Activated naive CD4-positive, alpha-beta T cell treated with anti-CD3 and anti-CD28 coated beads, Interleukin-2, amount 50 U/mL, for 24 hours (primary cell): ENCODE results near the gene SFXN1.

Source experiments
- H3K27ac Mint-ChIP-seq: one replicate; pipeline ENCODE4 v1.8.0; 2021; ENCODE audit warnings: mild to moderate bottlenecking, mixed read lengths
- H3K27me3 Mint-ChIP-seq: one replicate; pipeline ENCODE4 v1.8.0; 2021; ENCODE audit warnings: mixed read lengths
- H3K36me3 Mint-ChIP-seq: one replicate; pipeline ENCODE4 v1.8.0; 2021; ENCODE audit warnings: mixed read lengths
- H3K4me1 Mint-ChIP-seq: one replicate; pipeline ENCODE4 v1.8.0; 2021; ENCODE audit warnings: mixed read lengths
- H3K4me3 Mint-ChIP-seq: one replicate; pipeline ENCODE4 v1.8.0; 2021; ENCODE audit warnings: mild to moderate bottlenecking, mixed read lengths
- H3K9me3 Mint-ChIP-seq: one replicate; pipeline ENCODE4 v1.8.0; 2021; ENCODE audit warnings: mixed read lengths

Gene SFXN1

DNA sequence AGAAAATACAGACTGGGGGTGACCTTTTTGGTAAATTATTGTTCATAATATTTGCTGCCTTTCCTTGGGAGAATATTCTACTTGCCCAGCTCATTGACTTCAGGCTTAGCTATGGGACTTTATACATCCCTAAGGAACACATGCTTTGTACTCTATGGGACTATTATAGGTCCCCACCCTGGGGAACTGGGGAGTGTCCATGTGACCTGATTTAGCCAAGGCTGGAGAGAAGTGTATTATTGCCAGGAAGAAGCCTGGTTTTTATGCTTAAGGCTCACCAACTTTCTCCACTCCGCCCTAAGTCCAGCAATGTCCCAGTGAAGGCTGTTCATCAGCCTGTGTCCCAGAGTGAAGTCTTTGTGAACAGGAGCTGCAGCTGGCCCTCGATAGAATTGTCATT lies 17.8 kb upstream of the SFXN1 start:
- Mint-ChIP-seq H3K27me3 (no peaks in the 10 kb centered on the region), H3K9me3 (no peaks in the 10 kb centered on the region), H3K27ac (no peak overlapping the region), H3K36me3 (no peaks in the 10 kb centered on the region), H3K4me3 (no peak overlapping the region), H3K4me1 (peaks cover 14% of the 10 kb centered on the region)

DNA sequence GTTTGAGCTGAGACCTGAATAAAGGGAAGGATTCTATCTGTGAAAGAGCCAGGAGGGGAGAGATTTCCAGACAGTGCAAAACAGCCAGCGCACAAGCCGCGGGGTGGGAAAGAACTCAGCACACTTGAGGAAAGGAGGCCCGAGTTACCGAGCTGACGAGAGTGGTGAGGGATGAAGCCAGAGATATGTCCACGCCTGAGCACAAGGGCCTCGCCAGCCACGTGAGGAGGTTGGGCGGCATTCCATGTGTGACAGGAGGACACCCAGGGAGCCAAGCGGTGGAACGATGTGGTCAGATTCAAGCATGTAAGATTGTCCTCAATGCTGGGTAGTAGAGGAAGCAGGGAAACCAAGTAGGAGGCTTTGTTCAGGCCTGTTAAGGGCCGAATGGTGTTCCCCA lies 17.0 kb upstream of the SFXN1 start:
- no peaks in the 10 kb centered on the region for H3K27me3 Mint-ChIP-seq

DNA sequence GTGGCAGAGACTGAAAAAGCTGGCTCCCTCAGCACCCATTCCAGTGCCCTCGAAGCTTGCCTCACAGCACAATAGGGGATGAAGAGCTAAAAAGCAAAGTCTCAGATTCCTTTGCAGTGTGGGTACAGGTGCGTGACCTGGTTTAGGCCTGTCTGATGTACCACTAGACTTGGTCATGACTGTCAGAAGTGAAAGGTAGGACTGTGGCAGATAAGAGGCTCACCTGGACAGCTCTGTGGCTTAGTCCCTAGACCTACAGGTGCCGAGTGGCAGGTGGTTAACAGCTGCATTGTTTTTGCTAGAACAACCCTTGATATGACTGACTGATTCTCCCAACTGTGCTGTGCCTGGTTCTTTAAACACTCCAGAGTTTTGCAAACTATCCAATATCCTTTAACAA lies 14.7 kb upstream of the SFXN1 start:
- peaks cover 23% of the 10 kb centered on the region for H3K4me1 Mint-ChIP-seq
- H3K36me3 Mint-ChIP-seq = no peaks in the 10 kb centered on the region
- no peak overlapping the region for H3K4me3 Mint-ChIP-seq
- no peaks in the 10 kb centered on the region for H3K9me3 Mint-ChIP-seq
- H3K27ac Mint-ChIP-seq = no peak overlapping the region
- no peaks in the 10 kb centered on the region for H3K27me3 Mint-ChIP-seq

More for the DNA sequence above, 17.0 kb upstream of the SFXN1 start:
- Mint-ChIP-seq H3K9me3 (no peaks in the 10 kb centered on the region), H3K27ac (no peak overlapping the region), H3K4me3 (no peak overlapping the region), H3K36me3 (no peaks in the 10 kb centered on the region), H3K4me1 (peaks cover 21% of the 10 kb centered on the region)

DNA sequence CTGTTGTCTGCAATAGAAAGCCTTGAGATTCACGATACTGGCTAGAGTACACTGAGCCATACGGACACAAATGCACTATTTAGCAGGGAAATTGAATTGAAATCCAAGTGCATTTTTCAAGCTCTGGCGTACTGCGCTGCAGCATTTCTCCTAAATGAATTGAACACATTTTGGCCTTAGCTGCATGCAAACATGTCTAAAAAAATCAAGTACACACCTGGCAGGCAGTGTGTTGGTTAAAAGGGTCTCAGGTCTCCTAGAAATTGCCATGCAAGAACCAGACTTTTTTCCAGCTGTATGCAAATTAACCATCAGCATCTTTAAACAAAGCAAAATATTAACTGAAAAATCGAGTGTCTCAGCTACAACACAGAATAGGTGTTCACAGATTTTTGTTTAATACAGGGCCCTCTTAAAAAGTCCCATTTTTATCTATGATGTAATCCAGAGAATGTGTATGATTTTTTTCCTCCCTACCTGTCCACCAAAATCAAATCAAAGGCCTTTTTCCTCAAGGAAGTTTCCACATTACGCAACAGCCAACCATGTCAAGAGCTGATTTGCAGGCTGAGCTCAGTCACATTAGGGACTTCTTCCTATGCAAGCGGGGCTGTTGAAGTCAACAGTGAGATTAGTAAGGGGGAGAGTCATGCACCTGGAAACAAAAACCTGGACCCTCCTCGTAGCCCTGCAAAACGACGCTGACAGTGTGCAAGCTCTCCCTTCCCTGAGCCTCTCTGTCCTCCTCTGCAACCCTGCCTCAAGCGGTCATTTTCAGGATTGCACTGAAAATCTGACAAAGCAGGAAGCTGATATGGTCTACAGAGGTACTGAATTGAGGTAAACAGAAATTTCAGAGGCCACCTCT lies 14.1 kb upstream of the SFXN1 start:
- Mint-ChIP-seq H3K4me1 (peaks cover 23% of the 10 kb centered on the region), H3K27ac (no peak overlapping the region), H3K9me3 (no peaks in the 10 kb centered on the region), H3K4me3 (no peak overlapping the region), H3K36me3 (no peaks in the 10 kb centered on the region), H3K27me3 (no peaks in the 10 kb centered on the region)

DNA sequence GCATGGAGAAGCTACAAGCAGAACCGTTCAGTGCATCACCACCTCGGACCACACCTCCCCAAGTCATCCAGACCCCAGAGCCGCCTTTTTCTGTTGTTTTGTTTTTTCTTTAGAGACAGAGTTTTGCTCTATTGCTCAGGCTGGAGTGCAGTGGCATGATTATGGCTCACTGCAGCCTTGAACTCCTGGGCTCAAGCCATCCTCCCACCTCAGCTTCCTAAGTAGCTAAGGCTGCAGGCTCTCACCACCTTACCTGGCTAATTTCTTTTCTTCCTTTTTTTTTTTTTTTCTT lies 13.5 kb upstream of the SFXN1 start:
- H3K36me3 Mint-ChIP-seq = no peaks in the 10 kb centered on the region
- H3K4me1 Mint-ChIP-seq = peaks cover 23% of the 10 kb centered on the region
- H3K27me3 Mint-ChIP-seq = no peaks in the 10 kb centered on the region
- no peaks in the 10 kb centered on the region for H3K9me3 Mint-ChIP-seq
- H3K4me3 Mint-ChIP-seq = no peak overlapping the region
- no peak overlapping the region for H3K27ac Mint-ChIP-seq

DNA sequence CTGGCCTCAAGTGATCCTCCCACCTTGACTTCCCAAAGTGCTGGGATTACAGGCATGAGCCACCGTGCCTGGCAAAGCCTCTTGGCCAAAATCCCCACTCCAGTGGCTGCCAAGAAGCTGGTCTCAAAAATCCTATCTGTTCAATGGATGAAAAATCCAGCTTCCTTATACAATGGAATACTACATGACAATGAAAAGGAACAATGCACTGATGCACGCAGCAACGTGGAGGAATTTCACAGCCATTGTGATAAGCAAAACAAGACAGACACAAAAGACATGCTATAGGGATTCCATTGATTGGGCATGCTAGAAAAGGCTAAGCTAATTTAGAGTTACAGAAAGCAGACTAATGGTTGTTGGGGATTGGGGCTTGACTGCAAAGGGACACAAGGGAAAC lies 13.1 kb upstream of the SFXN1 start:
- Mint-ChIP-seq H3K9me3 (no peaks in the 10 kb centered on the region), H3K4me3 (no peak overlapping the region), H3K27me3 (no peaks in the 10 kb centered on the region), H3K36me3 (no peaks in the 10 kb centered on the region), H3K4me1 (peaks cover 20% of the 10 kb centered on the region), H3K27ac (no peak overlapping the region)

DNA sequence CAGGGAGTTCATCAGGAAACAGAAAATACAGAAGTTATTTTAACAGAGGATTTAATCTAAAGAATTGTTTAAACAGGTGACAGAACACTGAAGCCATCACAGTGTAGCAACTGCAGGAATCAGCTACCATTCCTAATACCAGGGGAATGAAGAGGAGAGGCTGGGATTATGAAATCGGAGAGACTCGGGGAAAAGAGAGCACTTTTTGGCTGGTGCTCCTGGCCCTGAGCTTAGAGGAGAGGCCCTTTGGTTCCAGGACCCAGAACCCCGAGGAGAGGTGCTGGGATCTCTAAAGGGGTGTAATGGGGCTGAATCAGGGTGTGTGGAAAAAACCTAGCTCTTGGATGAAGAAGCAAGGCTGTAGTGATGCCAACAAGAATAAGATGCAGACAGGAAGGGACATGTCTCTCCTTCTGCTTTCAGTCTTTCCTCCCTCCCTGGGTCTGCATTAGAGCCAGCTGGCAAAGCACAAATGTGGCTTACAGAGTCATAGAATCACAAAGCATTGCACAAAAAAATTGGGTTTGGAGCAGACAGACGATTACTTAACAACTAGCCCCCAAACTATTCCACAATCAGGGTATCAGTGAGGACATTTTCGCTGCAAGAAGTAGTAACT lies 11.6 kb upstream of the SFXN1 start:
- no peak overlapping the region for H3K4me3 Mint-ChIP-seq
- H3K4me1 Mint-ChIP-seq = peaks cover 20% of the 10 kb centered on the region
- H3K27ac Mint-ChIP-seq = no peak overlapping the region
- H3K36me3 Mint-ChIP-seq = no peaks in the 10 kb centered on the region
- H3K9me3 Mint-ChIP-seq = no peaks in the 10 kb centered on the region
- no peaks in the 10 kb centered on the region for H3K27me3 Mint-ChIP-seq

DNA sequence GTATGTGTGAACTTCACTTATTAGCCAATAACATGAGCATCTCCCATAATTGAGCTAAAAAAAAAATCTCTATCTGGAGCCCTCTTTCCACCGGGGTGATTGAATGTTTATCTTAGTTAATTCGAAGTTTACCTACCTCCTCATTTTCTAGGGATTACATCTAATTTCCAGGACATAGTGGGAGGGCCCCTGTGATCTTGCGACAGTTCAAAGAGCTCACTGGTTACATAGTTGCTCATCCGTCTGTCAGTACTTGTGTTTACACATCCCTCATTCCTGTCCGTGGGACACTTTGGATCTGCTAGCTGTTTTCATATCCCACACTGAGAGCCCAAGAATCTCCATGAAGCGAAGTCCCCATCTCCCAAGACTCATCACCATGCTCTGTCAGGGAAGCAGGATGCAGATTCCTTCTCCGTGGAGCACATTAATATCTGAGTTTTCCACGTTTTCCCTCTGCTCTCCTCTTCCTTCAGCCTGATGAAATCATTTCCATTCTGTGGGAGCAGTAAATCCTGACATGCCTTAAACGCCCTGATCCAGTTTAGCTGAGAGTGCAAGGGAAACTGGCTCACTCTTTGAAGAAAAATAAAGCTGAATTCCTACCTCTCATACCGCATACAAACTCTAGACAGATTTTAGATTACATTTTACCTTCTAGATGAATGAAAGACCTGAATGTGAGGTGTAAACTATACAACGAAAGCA lies 10.2 kb upstream of the SFXN1 start:
- H3K4me1 Mint-ChIP-seq = peaks cover 20% of the 10 kb centered on the region
- H3K9me3 Mint-ChIP-seq = no peaks in the 10 kb centered on the region
- H3K27me3 Mint-ChIP-seq = no peaks in the 10 kb centered on the region

DNA sequence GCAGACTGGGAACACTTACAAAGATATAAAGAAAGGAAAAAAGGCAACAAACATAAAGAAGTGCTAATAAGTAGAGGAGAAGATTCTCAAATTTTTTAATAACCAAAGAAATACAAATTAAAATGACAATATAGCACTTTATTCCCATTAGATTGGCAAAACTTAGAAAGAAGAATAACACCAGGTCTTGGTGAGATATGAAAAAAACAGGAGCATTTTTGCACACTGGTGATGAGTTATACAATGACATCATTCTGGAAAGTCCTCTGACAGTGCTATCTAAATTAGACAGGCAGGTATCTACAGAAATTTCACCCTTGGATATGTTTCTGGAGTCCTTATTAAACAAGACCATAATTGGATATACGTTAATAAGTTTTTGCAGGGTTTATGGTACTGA lies 9.5 kb upstream of the SFXN1 start:
- H3K27ac Mint-ChIP-seq = no peak overlapping the region
- H3K9me3 Mint-ChIP-seq = no peaks in the 10 kb centered on the region
- no peaks in the 10 kb centered on the region for H3K27me3 Mint-ChIP-seq
- H3K4me1 Mint-ChIP-seq = peaks cover 20% of the 10 kb centered on the region
- H3K4me3 Mint-ChIP-seq = no peak overlapping the region
- no peaks in the 10 kb centered on the region for H3K36me3 Mint-ChIP-seq

More for the DNA sequence above, 10.2 kb upstream of the SFXN1 start:
- Mint-ChIP-seq H3K27ac (no peak overlapping the region), H3K36me3 (no peaks in the 10 kb centered on the region), H3K4me3 (no peak overlapping the region)

DNA sequence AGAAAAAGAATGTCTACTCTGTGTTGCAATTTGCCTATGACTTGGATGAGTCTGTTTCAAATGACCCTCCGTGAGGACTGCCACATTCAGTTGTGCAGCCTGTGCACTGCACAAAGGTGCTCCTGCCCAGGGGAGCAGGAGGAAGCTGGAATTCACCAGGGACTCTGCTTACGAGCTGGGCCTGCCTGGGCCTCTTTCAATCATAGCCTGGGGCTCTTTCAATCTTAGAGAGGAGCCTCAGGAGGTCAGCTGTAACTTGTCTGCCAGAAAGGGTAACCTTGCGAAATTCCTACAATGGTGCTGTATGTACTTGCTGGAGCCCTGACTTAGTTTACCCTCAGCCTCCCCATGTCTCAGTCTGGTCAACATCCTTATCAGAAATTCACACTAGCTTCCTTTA lies 8.4 kb upstream of the SFXN1 start:
- Mint-ChIP-seq H3K9me3 (no peaks in the 10 kb centered on the region), H3K4me1 (peaks cover 14% of the 10 kb centered on the region), H3K27ac (no peak overlapping the region), H3K27me3 (no peaks in the 10 kb centered on the region), H3K4me3 (no peak overlapping the region), H3K36me3 (no peaks in the 10 kb centered on the region)

DNA sequence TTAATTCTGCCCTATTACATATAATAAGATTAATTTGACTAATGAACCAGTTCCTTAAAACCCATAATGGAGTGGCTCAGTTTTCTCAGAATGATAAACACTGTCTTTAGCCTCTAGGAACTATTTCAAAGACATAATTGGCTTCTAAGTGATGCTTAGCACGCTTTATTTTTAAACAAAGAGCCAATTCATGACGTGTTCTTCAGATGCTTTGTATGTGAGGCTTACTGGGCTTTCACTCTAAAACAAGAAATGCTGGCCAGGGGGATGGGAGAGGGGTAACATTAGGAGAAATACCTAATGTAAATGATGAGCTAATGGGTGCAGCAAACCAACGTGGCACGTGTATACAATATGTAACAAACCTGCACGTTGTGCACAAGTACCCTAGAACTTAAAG lies 7.6 kb upstream of the SFXN1 start:
- Mint-ChIP-seq H3K36me3 (no peaks in the 10 kb centered on the region), H3K9me3 (no peaks in the 10 kb centered on the region), H3K27me3 (no peaks in the 10 kb centered on the region), H3K27ac (no peak overlapping the region), H3K4me1 (peaks cover 11% of the 10 kb centered on the region), H3K4me3 (no peak overlapping the region)

DNA sequence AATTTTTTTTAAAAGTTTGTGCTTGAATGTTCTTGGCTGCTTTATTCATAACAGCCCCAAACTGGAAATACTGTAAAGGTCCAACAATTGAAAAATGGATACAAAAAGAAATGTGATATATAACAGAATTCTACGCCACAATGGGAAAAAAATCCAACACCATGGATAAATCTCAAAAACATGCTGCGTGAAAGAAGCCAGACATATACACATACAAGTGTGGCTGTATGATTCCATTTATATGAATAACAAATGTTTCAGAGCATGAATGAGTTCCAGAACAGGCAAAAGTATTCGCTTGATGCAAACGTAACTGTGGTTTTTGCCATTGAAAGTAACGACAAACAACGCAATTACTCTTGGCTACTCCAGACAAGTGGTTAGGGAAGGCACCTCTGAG lies 7.2 kb upstream of the SFXN1 start:
- no peak overlapping the region for H3K4me3 Mint-ChIP-seq
- no peaks in the 10 kb centered on the region for H3K36me3 Mint-ChIP-seq
- no peak overlapping the region for H3K27ac Mint-ChIP-seq
- no peaks in the 10 kb centered on the region for H3K9me3 Mint-ChIP-seq
- H3K4me1 Mint-ChIP-seq = peaks cover 11% of the 10 kb centered on the region
- H3K27me3 Mint-ChIP-seq = no peaks in the 10 kb centered on the region

DNA sequence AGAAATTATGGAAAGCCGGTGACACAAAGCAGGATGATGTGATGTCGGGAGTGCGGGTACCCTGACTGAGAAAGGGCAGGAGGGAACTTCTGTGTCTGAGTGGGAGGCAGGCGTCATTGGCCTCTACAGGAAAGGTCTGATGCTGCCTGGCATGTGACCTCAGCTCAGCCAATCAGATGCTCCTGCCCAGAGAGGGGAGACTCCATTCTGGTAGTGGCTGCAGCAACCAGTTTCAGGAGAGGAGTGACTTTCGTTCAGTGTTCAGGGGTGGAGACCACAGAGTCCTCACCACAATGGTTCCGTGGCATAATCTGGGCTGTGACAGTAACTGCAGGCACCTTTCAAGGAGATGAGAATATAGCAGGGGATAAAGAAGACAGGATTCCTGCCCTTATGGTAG lies 6.7 kb upstream of the SFXN1 start:
- H3K36me3 Mint-ChIP-seq = no peaks in the 10 kb centered on the region
- H3K4me1 Mint-ChIP-seq = peaks cover 13% of the 10 kb centered on the region
- no peak overlapping the region for H3K4me3 Mint-ChIP-seq
- no peaks in the 10 kb centered on the region for H3K9me3 Mint-ChIP-seq
- no peak overlapping the region for H3K27ac Mint-ChIP-seq
- H3K27me3 Mint-ChIP-seq = no peaks in the 10 kb centered on the region

DNA sequence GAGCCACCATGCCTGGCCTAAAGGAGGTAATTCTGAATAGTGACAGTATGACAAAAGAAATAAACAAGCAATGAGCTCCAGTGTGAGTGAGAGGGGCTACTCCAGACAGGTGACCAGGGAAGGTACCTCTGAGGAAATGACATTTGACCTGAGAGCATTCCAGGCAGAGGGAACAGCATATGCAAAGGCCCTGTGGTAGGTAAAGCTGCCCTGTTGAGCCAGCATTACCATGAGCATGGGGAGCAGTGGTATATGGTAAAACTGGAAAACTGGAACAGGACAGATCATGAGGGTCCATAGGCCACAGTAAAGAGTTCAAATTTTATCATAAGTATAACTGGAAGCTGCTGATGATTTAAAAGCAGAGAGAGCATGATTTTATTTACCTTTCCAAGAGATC lies 6.0 kb upstream of the SFXN1 start:
- H3K27me3 Mint-ChIP-seq = no peaks in the 10 kb centered on the region
- H3K27ac Mint-ChIP-seq = no peak overlapping the region
- H3K36me3 Mint-ChIP-seq = no peaks in the 10 kb centered on the region

DNA sequence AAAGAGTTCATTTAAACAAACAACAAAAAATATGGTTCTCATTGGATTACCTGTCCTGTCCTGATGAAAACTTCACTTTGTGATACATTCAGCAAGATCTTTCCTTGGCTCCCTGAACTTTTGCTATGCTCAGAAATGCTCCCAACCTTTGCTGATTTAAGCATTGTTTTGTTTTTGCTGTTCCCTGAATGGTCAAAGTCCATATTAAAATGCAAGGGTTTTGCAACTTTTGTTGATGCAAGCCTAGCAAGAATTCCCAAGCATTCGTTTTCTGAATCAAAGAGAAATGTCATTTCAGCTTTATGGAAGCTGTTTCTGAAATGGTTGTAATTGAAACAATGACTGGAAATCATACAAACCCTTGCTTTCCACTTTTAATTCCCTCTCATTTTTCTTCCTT lies 3.1 kb upstream of the SFXN1 start:
- peaks cover 5% of the 10 kb centered on the region for H3K36me3 Mint-ChIP-seq
- H3K27me3 Mint-ChIP-seq = no peaks in the 10 kb centered on the region

More for the DNA sequence above, 6.0 kb upstream of the SFXN1 start:
- no peaks in the 10 kb centered on the region for H3K9me3 Mint-ChIP-seq
- H3K4me3 Mint-ChIP-seq = no peak overlapping the region
- peaks cover 15% of the 10 kb centered on the region for H3K4me1 Mint-ChIP-seq

DNA sequence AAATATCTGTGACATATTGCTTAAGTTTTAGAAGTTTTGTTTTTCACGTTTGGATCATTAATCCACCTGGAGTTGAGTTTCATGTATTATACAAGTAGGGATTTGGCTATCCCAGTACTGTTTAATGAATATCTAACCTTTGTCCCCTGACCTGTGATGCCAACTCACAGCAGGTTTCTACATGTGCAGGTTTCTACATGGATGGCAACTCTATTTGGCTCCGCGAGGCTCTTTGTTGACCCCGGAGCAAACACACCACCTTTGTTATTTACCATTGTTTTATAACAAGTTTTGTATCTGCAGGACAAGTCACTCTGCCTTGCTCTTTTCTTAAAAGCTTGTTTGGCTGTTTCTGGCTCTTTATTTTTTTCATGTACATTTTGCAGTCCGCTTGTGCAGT lies 920 bp upstream of the SFXN1 start:
- Mint-ChIP-seq H3K9me3 (no peaks in the 10 kb centered on the region), H3K4me3 (peak overlapping the region; percentile 88), H3K36me3 (peaks cover 18% of the 10 kb centered on the region), H3K27me3 (no peaks in the 10 kb centered on the region), H3K4me1 (peaks cover 46% of the 10 kb centered on the region), H3K27ac (peak overlapping the region; percentile 92)

More for the DNA sequence above, 3.1 kb upstream of the SFXN1 start:
- no peak overlapping the region for H3K4me3 Mint-ChIP-seq
- H3K27ac Mint-ChIP-seq = no peak overlapping the region
- peaks cover 24% of the 10 kb centered on the region for H3K4me1 Mint-ChIP-seq
- H3K9me3 Mint-ChIP-seq = no peaks in the 10 kb centered on the region
